ENCODE data around the gene HS2ST1.

Gene HS2ST1

GRCh38 chr1:87111659-87112371, 197.4 kb downstream of the HS2ST1 start:
- CTCF ChIA-PET, result no interaction called here
- POLR2A ChIA-PET, result no interaction called here
- no peak for TF ChIP-seq PKNOX1 (IDR thresholded peaks at IDR 0.05)
- no peak for TF ChIP-seq TARDBP (IDR thresholded peaks at IDR 0.05)
- no peak for TF ChIP-seq HDGF (IDR thresholded peaks at IDR 0.05; ENCODE audit: borderline replicate concordance)
- TF ChIP-seq LEF1 (IDR thresholded peaks at IDR 0.05; ENCODE audit: borderline replicate concordance), result no peak
- no peak for TF ChIP-seq L3MBTL2 (conservative IDR thresholded peaks at IDR 0.05)
- no peak for TF ChIP-seq FOXA1 (IDR thresholded peaks at IDR 0.05)
- TF ChIP-seq BHLHE40 (IDR thresholded peaks at IDR 0.05; ENCODE audit: borderline replicate concordance), result no peak
- no peak for TF ChIP-seq FOXM1 (IDR thresholded peaks at IDR 0.05; ENCODE audit: borderline replicate concordance)
- TF ChIP-seq SUZ12 (IDR thresholded peaks at IDR 0.05), result no peak
- DNase-seq (ENCODE audit: extremely low spot score), result no peak

GRCh38 chr1:87113313-87113712, 198.9 kb downstream of the HS2ST1 start:
- POLR2A ChIA-PET, result no interaction called here
- no peak for DNase-seq (ENCODE audit: extremely low spot score)
- CTCF ChIA-PET, result no interaction called here
- TF ChIP-seq NFRKB (IDR thresholded peaks at IDR 0.05) (no peak), CTBP1 (IDR thresholded peaks at IDR 0.05; ENCODE audit: borderline replicate concordance) (no peak)

GRCh38 chr1:87115317-87115890, 201.0 kb downstream of the HS2ST1 start:
- DNase-seq (ENCODE audit: extremely low spot score), result no peak
- ChIA-PET CTCF (interaction anchor here (0.5 kb wide), 1 partner anchor 150 kb away, joined by 5 read pairs; no protein-coding TSS in a partner anchor), POLR2A (no interaction called here)
- TF ChIP-seq ARNT (IDR thresholded peaks at IDR 0.05), result no peak
- TF ChIP-seq CTBP1 (IDR thresholded peaks at IDR 0.05; ENCODE audit: borderline replicate concordance), result no peak
- no peak for TF ChIP-seq HDGF (IDR thresholded peaks at IDR 0.05; ENCODE audit: borderline replicate concordance)

GRCh38 chr1:87115891-87116290, 201.5 kb downstream of the HS2ST1 start:
- TF ChIP-seq SUZ12 (IDR thresholded peaks at IDR 0.05) (no peak), LEF1 (IDR thresholded peaks at IDR 0.05; ENCODE audit: borderline replicate concordance) (no peak), FOXK2 (IDR thresholded peaks at IDR 0.05) (no peak), HDGF (IDR thresholded peaks at IDR 0.05; ENCODE audit: borderline replicate concordance) (no peak), ARNT (IDR thresholded peaks at IDR 0.05) (no peak), CTBP1 (IDR thresholded peaks at IDR 0.05; ENCODE audit: borderline replicate concordance) (no peak), FOXM1 (IDR thresholded peaks at IDR 0.05; ENCODE audit: borderline replicate concordance) (no peak), ZNF384 (IDR thresholded peaks at IDR 0.05) (no peak), TARDBP (IDR thresholded peaks at IDR 0.05) (no peak), L3MBTL2 (conservative IDR thresholded peaks at IDR 0.05) (no peak), BHLHE40 (IDR thresholded peaks at IDR 0.05; ENCODE audit: borderline replicate concordance) (no peak), NFRKB (IDR thresholded peaks at IDR 0.05) (no peak)
- ChIA-PET POLR2A (no interaction called here), CTCF (no interaction called here)
- no peak for DNase-seq (ENCODE audit: extremely low spot score)

GRCh38 chr1:87117761-87118368, 203.4 kb downstream of the HS2ST1 start:
- ChIA-PET CTCF (interaction anchor here (0.6 kb wide), 1 partner anchor 941 kb away, joined by 3 read pairs; no protein-coding TSS in a partner anchor), POLR2A (interaction anchor here (0.6 kb wide), 1 partner anchor 117 kb away, joined by 3 read pairs; no protein-coding TSS in a partner anchor)
- TF ChIP-seq BHLHE40 (IDR thresholded peaks at IDR 0.05; ENCODE audit: borderline replicate concordance), result no peak
- TF ChIP-seq L3MBTL2 (conservative IDR thresholded peaks at IDR 0.05), result no peak
- no peak for TF ChIP-seq TARDBP (IDR thresholded peaks at IDR 0.05)
- TF ChIP-seq ELF4 (IDR thresholded peaks at IDR 0.05), result no peak
- no peak for TF ChIP-seq FOXK2 (IDR thresholded peaks at IDR 0.05)
- TF ChIP-seq ARNT (IDR thresholded peaks at IDR 0.05), result no peak
- no peak for TF ChIP-seq LEF1 (IDR thresholded peaks at IDR 0.05; ENCODE audit: borderline replicate concordance)
- TF ChIP-seq FOXM1 (IDR thresholded peaks at IDR 0.05; ENCODE audit: borderline replicate concordance), result no peak
- no peak for TF ChIP-seq HDGF (IDR thresholded peaks at IDR 0.05; ENCODE audit: borderline replicate concordance)
- no peak for TF ChIP-seq NFRKB (IDR thresholded peaks at IDR 0.05)
- TF ChIP-seq ZNF384 (IDR thresholded peaks at IDR 0.05), result no peak
- no peak for TF ChIP-seq SP1 (IDR thresholded peaks at IDR 0.05)
- TF ChIP-seq FOXA1 (IDR thresholded peaks at IDR 0.05), result no peak
- no peak for TF ChIP-seq CTBP1 (IDR thresholded peaks at IDR 0.05; ENCODE audit: borderline replicate concordance)
- no peak for TF ChIP-seq PKNOX1 (IDR thresholded peaks at IDR 0.05)
- TF ChIP-seq SUZ12 (IDR thresholded peaks at IDR 0.05), result no peak
- DNase-seq (ENCODE audit: extremely low spot score), result no peak

- ChIA-PET POLR2A (no interaction called here), CTCF (no interaction called here)
- TF ChIP-seq LEF1 (IDR thresholded peaks at IDR 0.05; ENCODE audit: borderline replicate concordance), result no peak
- no peak for TF ChIP-seq FOXA1 (IDR thresholded peaks at IDR 0.05)
- no peak for TF ChIP-seq ARNT (IDR thresholded peaks at IDR 0.05)
- no peak for TF ChIP-seq CTBP1 (IDR thresholded peaks at IDR 0.05; ENCODE audit: borderline replicate concordance)
- TF ChIP-seq PKNOX1 (IDR thresholded peaks at IDR 0.05), result no peak
- TF ChIP-seq L3MBTL2 (conservative IDR thresholded peaks at IDR 0.05), result no peak
- TF ChIP-seq NFRKB (IDR thresholded peaks at IDR 0.05), result no peak
- no peak for TF ChIP-seq FOXK2 (IDR thresholded peaks at IDR 0.05)
- TF ChIP-seq SUZ12 (IDR thresholded peaks at IDR 0.05), result no peak
- TF ChIP-seq TARDBP (IDR thresholded peaks at IDR 0.05), result no peak
- no peak for TF ChIP-seq ZNF384 (IDR thresholded peaks at IDR 0.05)
- no peak for TF ChIP-seq SP1 (IDR thresholded peaks at IDR 0.05)
- no peak for TF ChIP-seq BHLHE40 (IDR thresholded peaks at IDR 0.05; ENCODE audit: borderline replicate concordance)
- no peak for TF ChIP-seq HDGF (IDR thresholded peaks at IDR 0.05; ENCODE audit: borderline replicate concordance)
- no peak for TF ChIP-seq FOXM1 (IDR thresholded peaks at IDR 0.05; ENCODE audit: borderline replicate concordance)
- TF ChIP-seq ELF4 (IDR thresholded peaks at IDR 0.05), result no peak
- DNase-seq (ENCODE audit: extremely low spot score), result no peak
These were observed 205.2 kb downstream of the HS2ST1 start for GRCh38 chr1:87119541-87120140.
